H1 (cell line): ENCODE data around the gene ZNF836. TPM values are rescaled to one million over a fixed set of nuclear protein-coding genes. Genes with fewer than 3 reads are reported as not detected.
A peak's percentile ranks its signal among the peaks of the same experiment; 100 is the strongest.

Source experiments
- CTCF ChIA-PET: fragments of 300-600 bp; sonication (Branson Sonifier 250); formaldehyde crosslinking; loops from one replicate; lab custom pipeline; 2021; ENCODE audit not compliant: partially characterized antibody; lab: Charles Lee
- POLR2A ChIA-PET: fragments of 300-600 bp; sonication (Branson Sonifier 250); formaldehyde crosslinking; loops from one replicate; lab custom pipeline; 2021; ENCODE audit warnings: inconsistent platforms; ENCODE audit not compliant: partially characterized antibody; lab: Charles Lee
- DNase-seq, 2 experiments: peaks; one replicate each; pipeline versions ENCODE4 v3.0.0 to v3.0.0-alpha.2; 2010 to 2022; ENCODE audit warnings: low spot score in 2 of 2, low read depth in 1 of 2, mixed read lengths in 1 of 2
- FAIRE-seq: peaks from 2 replicates; lab custom pipeline; 2011; peaks lifted over from hg19 to GRCh38; lab: Jason Lieb, UNC
- H2AFZ ChIP-seq: 2 replicates; pipeline ENCODE4 v1.8.1; 2012; ENCODE audit warnings: low read length, inconsistent platforms
- H2AK5ac ChIP-seq: 2 replicates; pipeline ENCODE4 v1.6.1; 2013; ENCODE audit warnings: low read depth, low read length
- H2BK120ac ChIP-seq: replicated peaks from 2 replicates; pipeline ENCODE3; 2013; ENCODE audit warnings: low read depth, low read length, inconsistent platforms
- H2BK12ac ChIP-seq: 2 replicates; pipeline ENCODE4 v1.6.1; 2013; ENCODE audit warnings: low read depth, low read length
- H2BK15ac ChIP-seq: 2 replicates; pipeline ENCODE4 v1.6.1; 2013; ENCODE audit warnings: low read length
- H2BK20ac ChIP-seq: 2 replicates; pipeline ENCODE4 v1.6.1; 2013; ENCODE audit warnings: low read length
- H2BK5ac ChIP-seq: 2 replicates; pipeline ENCODE4 v1.6.1; 2013; ENCODE audit warnings: low read depth, low read length
- H3K14ac ChIP-seq: 2 replicates; pipeline ENCODE4 v1.6.1; 2013; ENCODE audit warnings: inconsistent platforms; ENCODE audit not compliant: insufficient read length
- H3K18ac ChIP-seq: 2 replicates; pipeline ENCODE4 v1.6.1; 2013; ENCODE audit warnings: low read length; ENCODE audit errors: extremely low read depth
- H3K23ac ChIP-seq: 2 replicates; pipeline ENCODE4 v1.6.1; 2013; ENCODE audit warnings: inconsistent platforms; ENCODE audit not compliant: insufficient read length
- H3K23me2 ChIP-seq: 2 replicates; pipeline ENCODE4 v1.6.1; 2013; ENCODE audit warnings: low read depth, low read length
- H3K27ac ChIP-seq: 2 replicates; pipeline ENCODE4 v1.6.1; 2011; ENCODE audit warnings: low read depth, low read length, inconsistent platforms
- H3K27me3 ChIP-seq, 4 experiments: replicated peaks in 1 of 4; 1 replicate in 1 of 4; 2 replicates in 3 of 4; pipeline versions ENCODE4 v1.6.1 to v1.8.1; 2011 to 2013; ENCODE audit warnings: low read length in 3 of 4, mild to moderate bottlenecking in 3 of 4, inconsistent platforms in 2 of 4, mixed read lengths in 2 of 4, moderate library complexity in 1 of 4; ENCODE audit not compliant: control insufficient read depth in 3 of 4, insufficient read depth in 3 of 4; ENCODE audit errors: extremely low read depth in 1 of 4
- H3K36me3 ChIP-seq, 4 experiments: 2 replicates each; pipeline versions ENCODE4 v1.6.1 to v1.8.1; 2011 to 2013; ENCODE audit warnings: mild to moderate bottlenecking in 4 of 4, low read length in 3 of 4, moderate library complexity in 2 of 4, control low read depth in 1 of 4, inconsistent platforms in 1 of 4; ENCODE audit not compliant: insufficient read depth in 4 of 4, control insufficient read depth in 2 of 4
- H3K4ac ChIP-seq: replicated peaks from 2 replicates; pipeline ENCODE3; 2013; ENCODE audit warnings: low read length, low read depth, mixed read lengths, inconsistent platforms; ENCODE audit not compliant: insufficient read length
- H3K4me1 ChIP-seq, 4 experiments: replicated peaks in 1 of 4; 1 replicate in 1 of 4; 2 replicates in 3 of 4; pipeline versions ENCODE4 v1.6.1 to v1.8.1; 2011 to 2013; ENCODE audit warnings: low read length in 3 of 4, inconsistent platforms in 2 of 4, mixed read lengths in 1 of 4; ENCODE audit not compliant: insufficient read depth in 4 of 4, control insufficient read depth in 3 of 4
- H3K4me2 ChIP-seq, 2 experiments: 2 replicates each; pipeline versions ENCODE4 v1.6.1 to v1.8.1; 2011 to 2013; ENCODE audit warnings: low read depth in 2 of 2, low read length in 2 of 2, control low read depth in 1 of 2, inconsistent platforms in 1 of 2, mild to moderate bottlenecking in 1 of 2; ENCODE audit not compliant: insufficient read depth in 1 of 2
- H3K4me3 ChIP-seq, 4 experiments: fragments of 200-600, 300-600 bp in 1 of 4; sonication (generic), shearing (Covaris generic), sonication (Bioruptor Twin) in 1 of 4; 2 replicates each; pipeline versions ENCODE4 v1.5.1 to v1.8.1; 2011 to 2016; ENCODE audit warnings: low read length in 4 of 4, low read depth in 3 of 4, control low read depth in 2 of 4, inconsistent platforms in 2 of 4, mild to moderate bottlenecking in 2 of 4, mixed read lengths in 1 of 4, moderate library complexity in 1 of 4; ENCODE audit not compliant: insufficient read depth in 2 of 4; ENCODE audit errors: extremely low read depth in 1 of 4
- H3K56ac ChIP-seq: replicated peaks from 2 replicates; pipeline ENCODE3; 2013; ENCODE audit warnings: low read depth, mild to moderate bottlenecking, mixed read lengths, low read length, inconsistent platforms; ENCODE audit not compliant: insufficient read length
- H3K79me1 ChIP-seq: 2 replicates; pipeline ENCODE4 v1.6.1; 2013; ENCODE audit warnings: low read depth, low read length, control low read depth
- H3K79me2 ChIP-seq, 2 experiments: 2 replicates each; pipeline versions ENCODE4 v1.6.1 to v1.8.1; 2012 to 2013; ENCODE audit warnings: low read length in 2 of 2, mild to moderate bottlenecking in 2 of 2, inconsistent platforms in 1 of 2; ENCODE audit not compliant: insufficient read depth in 2 of 2, control insufficient read depth in 1 of 2
- H3K9ac ChIP-seq, 4 experiments: replicated peaks in 1 of 4; 1 replicate in 1 of 4; 2 replicates in 3 of 4; pipeline versions ENCODE4 v1.6.1 to v1.8.1; 2011 to 2013; ENCODE audit warnings: low read depth in 3 of 4, low read length in 3 of 4, control low read depth in 2 of 4, mild to moderate bottlenecking in 2 of 4, moderate library complexity in 2 of 4, inconsistent platforms in 1 of 4; ENCODE audit errors: extremely low read depth in 1 of 4
- H3K9me3 ChIP-seq, 2 experiments: 2 replicates each; pipeline versions ENCODE4 v1.6.1 to v1.8.1; 2012 to 2013; ENCODE audit warnings: mild to moderate bottlenecking in 2 of 2, moderate library complexity in 2 of 2, control low read depth in 1 of 2, inconsistent platforms in 1 of 2, low read depth in 1 of 2, low read length in 1 of 2, mixed read lengths in 1 of 2; ENCODE audit not compliant: insufficient read depth in 2 of 2
- H4K20me1 ChIP-seq, 2 experiments: replicated peaks in 1 of 2; 2 replicates each; pipeline versions ENCODE3 to v1.8.1; 2011 to 2013; ENCODE audit warnings: inconsistent platforms in 2 of 2, low read length in 2 of 2, mild to moderate bottlenecking in 1 of 2; ENCODE audit not compliant: insufficient read depth in 2 of 2, control insufficient read depth in 1 of 2
- H4K5ac ChIP-seq: 2 replicates; pipeline ENCODE4 v1.6.1; 2013; ENCODE audit warnings: low read length, low read depth, mixed read lengths, inconsistent platforms; ENCODE audit not compliant: insufficient read length
- H4K8ac ChIP-seq: 2 replicates; pipeline ENCODE4 v1.8.0; 2013; ENCODE audit warnings: mild to moderate bottlenecking, moderate library complexity, low read length, inconsistent platforms; ENCODE audit not compliant: insufficient read depth; ENCODE audit errors: extremely low read depth
- H4K91ac ChIP-seq: replicated peaks from 2 replicates; pipeline ENCODE3; 2013; ENCODE audit warnings: low read length, mixed read lengths, inconsistent platforms; ENCODE audit not compliant: insufficient read length
- ASH2L ChIP-seq: fragments of 200-600, 300-600 bp; sonication (generic); IDR thresholded peaks from one replicate; pipeline ENCODE4 v1.7.1; 2017; ENCODE audit warnings: low read length
- EGR1 ChIP-seq: IDR thresholded peaks from 2 replicates; pipeline ENCODE4 v1.6.1; 2011; ENCODE audit warnings: low read depth, low read length, borderline replicate concordance
- GABPA ChIP-seq: IDR thresholded peaks from 2 replicates; pipeline ENCODE4 v1.6.1; 2011; ENCODE audit warnings: mild to moderate bottlenecking, low read length, moderate library complexity, borderline replicate concordance; ENCODE audit not compliant: insufficient read depth
- JUND ChIP-seq: IDR thresholded peaks from 2 replicates; pipeline ENCODE4 v1.6.1; 2011; ENCODE audit warnings: mild to moderate bottlenecking, improper control_type of control experiment, low read length
- RFX5 ChIP-seq: IDR thresholded peaks from 2 replicates; pipeline ENCODE4 v1.6.1; 2011; ENCODE audit warnings: low read depth, low read length, improper control_type of control experiment, borderline replicate concordance
- SAP30 ChIP-seq: fragments of 300-600 bp; sonication (generic); IDR thresholded peaks from 2 replicates; pipeline ENCODE4 v1.7.1; 2012; ENCODE audit warnings: low read length, moderate library complexity, mild to moderate bottlenecking, inconsistent platforms; ENCODE audit not compliant: insufficient read depth, insufficient replicate concordance
- SIN3A ChIP-seq, 2 experiments: IDR thresholded peaks in 1 of 2; conservative IDR thresholded peaks in 1 of 2; 2 replicates each; pipeline ENCODE4 v1.6.1; 2011 to 2012; ENCODE audit warnings: low read length in 2 of 2, improper control_type of control experiment in 1 of 2, low read depth in 1 of 2, mild to moderate bottlenecking in 1 of 2
- TAF1 ChIP-seq: IDR thresholded peaks from 2 replicates; pipeline ENCODE4 v1.6.1; 2011; ENCODE audit warnings: mild to moderate bottlenecking, low read depth, low read length
- WGBS, 2 experiments: shearing (Covaris generic) in 1 of 2; methylation state at CpG; one replicate each; pipeline versions ENCODE4 v1.1.6 to v1.1.7; 2013 to 2015; ENCODE audit warnings: low lambda C conversion rate in 2 of 2, mixed read lengths in 2 of 2, inconsistent platforms in 1 of 2, low coverage in 1 of 2, missing lambda C conversion rate in 1 of 2; ENCODE audit not compliant: insufficient replicate concordance in 2 of 2, insufficient coverage in 1 of 2, insufficient read length in 1 of 2; ENCODE audit errors: extremely low coverage in 1 of 2, missing lambda C conversion rate in 1 of 2; 5-methylcytosine and 5-hydroxymethylcytosine counted together
- polyA plus RNA-seq, 7 experiments: library from polyadenylated mRNA; depleted of rRNA in 3 of 7; stranded (reverse) in 5 of 7; unstranded in 2 of 7; fragments of >200 nt in 5 of 7; fragments of 200-250 nt in 2 of 7; gene quantifications; 1 replicate in 5 of 7; 2 replicates in 1 of 7; 4 replicates in 1 of 7; pipeline versions ENCODE4 v1.2.1 to v1.2.3, GENCODE V29; 2011 to 2013; ENCODE audit warnings: missing spikeins in 2 of 7, mixed read lengths in 2 of 7
- total RNA-seq: library from RNA; stranded (reverse); fragmentation: NEBNext Ultra II Directional; extraction: Animal tissue kit (Norgen Biotek cat#: 25700); gene quantifications from 2 replicates; pipeline ENCODE4 v1.2.1, GENCODE V29; 2021

The ZNF836 gene
- total and polyA plus RNA-seq, 2 of the 8 experiments (the other 6 are each of a cell fraction or from before 2014, with no cell fraction given) = 5.6 to 27.2 TPM

DNA sequence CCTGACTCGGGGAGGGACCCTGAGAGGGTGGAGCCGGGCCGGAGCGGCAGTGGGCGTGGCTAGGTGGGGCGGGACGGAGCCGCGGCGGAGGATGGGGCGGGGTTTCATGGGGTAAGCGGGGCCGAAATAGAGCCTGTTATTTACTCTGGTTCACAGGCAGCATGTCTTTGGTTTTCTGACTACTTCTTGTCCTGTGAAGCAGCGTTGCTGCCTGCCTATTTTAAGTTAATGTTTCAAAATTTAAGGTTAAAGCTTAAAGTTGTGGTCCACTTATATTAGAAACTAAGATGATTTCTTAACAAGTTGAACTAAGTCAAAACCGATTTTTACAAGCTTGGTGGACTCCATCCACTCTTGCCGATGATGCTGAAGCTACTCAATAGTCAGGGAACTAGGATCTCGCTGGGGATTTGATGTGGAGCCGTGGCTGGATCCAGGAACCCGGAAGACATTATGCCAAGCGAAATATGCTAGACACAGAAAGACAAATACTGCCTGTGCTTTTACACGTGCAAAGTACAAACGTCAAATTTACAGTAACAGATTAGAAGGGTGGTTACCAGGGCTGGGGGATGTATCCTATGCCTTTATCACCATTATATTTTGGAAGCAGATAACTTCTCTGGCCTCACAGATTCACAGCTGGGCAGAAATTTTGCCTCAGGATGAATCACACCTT lies 31.2 kb downstream of the ZNF836 start:
- peak overlapping the region; percentile 41 to 98; a peak in 2 of 4 replicates for H3K4me2 ChIP-seq

More for the DNA sequence above, 31.2 kb downstream of the ZNF836 start:
- peaks cover 6% of the 10 kb centered on the region; the same call in 1 of the 2 replicates for H3K23me2 ChIP-seq
- no peak overlapping the region for H3K27ac ChIP-seq
- H2BK15ac ChIP-seq = no peak overlapping the region
- POLR2A ChIA-PET = interaction anchor here (1.0 to 2.8 kb wide), 6 partner anchors 14 to 258 kb away, joined by 3 to 14 read pairs (median 6); partner anchors contain the start of genes PPP2R1A, ZNF528 and ZNF614
- no peak overlapping the region; a peak in 2 of 7 replicates for H3K9ac ChIP-seq
- H2AFZ ChIP-seq = peak overlapping the region; percentile 85
- TF ChIP-seq RFX5 = no peak
- no peak for TF ChIP-seq GABPA
- TF ChIP-seq ASH2L = no peak
- no peak for TF ChIP-seq SAP30
- TF ChIP-seq TAF1 = 0 out of 2 replicates have a peak, but pooled peaks have one; percentile 5
- TF ChIP-seq JUND = no peak
- TF ChIP-seq EGR1 = no peak
- TF ChIP-seq SIN3A (conservative IDR thresholded peaks at IDR 0.05 in 1 of 2, IDR thresholded peaks at IDR 0.05 in 1 of 2; ENCODE audit: low read depth in 1 of 2, low read length in 2 of 2) = no peak
- TF ChIP-seq, all 59 proteins: peak for 1
- Histone ChIP-seq H3K23ac (no peak overlapping the region), H3K9me3 (peaks cover 4 to 7% of the 10 kb centered on the region in 2 experiments; a peak in 3 of 4 replicates), H3K4ac (no peak overlapping the region), H3K56ac (no peak overlapping the region), H2BK120ac (no peak overlapping the region), H3K4me3 (peak overlapping the region; percentile 82 to 99 (median 96); a peak in 6 of 8 replicates), H3K14ac (no peak overlapping the region), H3K36me3 (peaks cover 0 to 5% (median 0%) of the 10 kb centered on the region in 4 experiments; a peak in 1 of 8 replicates), H3K4me1 (peaks cover 0 to 4% (median 0%) of the 10 kb centered on the region in 4 experiments; a peak in 2 of 7 replicates), H2BK5ac (no peak overlapping the region; the same call in 1 of the 2 replicates), H3K18ac (no peak overlapping the region), H3K79me2 (peaks cover 6 to 30% of the 10 kb centered on the region in 2 experiments), H2AK5ac (no peak overlapping the region), H4K5ac (no peak overlapping the region), H3K79me1 (peaks cover 2% of the 10 kb centered on the region; the same call in 1 of the 2 replicates), H2BK20ac (no peak overlapping the region), H3K27me3 (no peaks in the 10 kb centered on the region), H4K8ac (no peak overlapping the region), H4K20me1 (no peaks in the 10 kb centered on the region), H4K91ac (no peak overlapping the region), H2BK12ac (no peak overlapping the region)
- no peak for DNase-seq
- peak; percentile 45 for FAIRE-seq
- CTCF ChIA-PET = interaction anchor here (0.9 to 1.2 kb wide), 2 partner anchors 11 to 33 kb away, joined by 3 to 4 read pairs; no protein-coding TSS in a partner anchor
- WGBS, 2 experiments = 35% methylated on average over 20 of the region's 22 CpGs; no CpG with 5 or more reads in 1 of the 2 experiments
